Activated naive CD4-positive, alpha-beta T cell treated with anti-CD3 and anti-CD28 coated beads, Interleukin-2, amount 50 U/mL, for 24 hours (primary cell): ENCODE results near the gene STPG1.

Source experiments
- H3K27ac Mint-ChIP-seq: one replicate; pipeline ENCODE4 v1.8.0; 2021; ENCODE audit warnings: mild to moderate bottlenecking, mixed read lengths
- H3K27me3 Mint-ChIP-seq: one replicate; pipeline ENCODE4 v1.8.0; 2021; ENCODE audit warnings: mixed read lengths
- H3K36me3 Mint-ChIP-seq: one replicate; pipeline ENCODE4 v1.8.0; 2021; ENCODE audit warnings: mixed read lengths
- H3K4me1 Mint-ChIP-seq: one replicate; pipeline ENCODE4 v1.8.0; 2021; ENCODE audit warnings: mixed read lengths
- H3K4me3 Mint-ChIP-seq: one replicate; pipeline ENCODE4 v1.8.0; 2021; ENCODE audit warnings: mild to moderate bottlenecking, mixed read lengths
- H3K9me3 Mint-ChIP-seq: one replicate; pipeline ENCODE4 v1.8.0; 2021; ENCODE audit warnings: mixed read lengths

Gene STPG1

GRCh38 chr1:24315391-24315790 lies 98.2 kb downstream of the STPG1 start:
- H3K4me3 Mint-ChIP-seq: no peak overlapping the region
- peaks cover 20% of the 10 kb centered on the region for H3K27me3 Mint-ChIP-seq
- H3K9me3 Mint-ChIP-seq: no peaks in the 10 kb centered on the region
- H3K36me3 Mint-ChIP-seq: no peaks in the 10 kb centered on the region
- no peak overlapping the region for H3K27ac Mint-ChIP-seq
- peaks cover 19% of the 10 kb centered on the region for H3K4me1 Mint-ChIP-seq

- H3K36me3 Mint-ChIP-seq: no peaks in the 10 kb centered on the region
- H3K9me3 Mint-ChIP-seq: no peaks in the 10 kb centered on the region
- H3K27ac Mint-ChIP-seq: no peak overlapping the region
- peaks cover 3% of the 10 kb centered on the region for H3K27me3 Mint-ChIP-seq
- no peak overlapping the region for H3K4me3 Mint-ChIP-seq
- H3K4me1 Mint-ChIP-seq: no peaks in the 10 kb centered on the region
Measured at GRCh38 chr1:24311741-24312140, 101.8 kb downstream of the STPG1 start.

- Mint-ChIP-seq H3K4me1 (no peaks in the 10 kb centered on the region), H3K4me3 (no peak overlapping the region), H3K36me3 (no peaks in the 10 kb centered on the region), H3K27me3 (peaks cover 3% of the 10 kb centered on the region), H3K9me3 (no peaks in the 10 kb centered on the region), H3K27ac (no peak overlapping the region)
Measured at GRCh38 chr1:24311234-24311633, 102.3 kb downstream of the STPG1 start.

- Mint-ChIP-seq H3K27me3 (no peaks in the 10 kb centered on the region), H3K9me3 (no peaks in the 10 kb centered on the region), H3K36me3 (no peaks in the 10 kb centered on the region), H3K27ac (no peak overlapping the region), H3K4me3 (no peak overlapping the region), H3K4me1 (no peaks in the 10 kb centered on the region)
Measured at GRCh38 chr1:24309762-24310485, 103.7 kb downstream of the STPG1 start.

GRCh38 chr1:24308365-24309015 lies 105.1 kb downstream of the STPG1 start:
- Mint-ChIP-seq H3K36me3 (no peaks in the 10 kb centered on the region), H3K4me3 (no peak overlapping the region), H3K27ac (no peak overlapping the region), H3K27me3 (no peaks in the 10 kb centered on the region), H3K9me3 (no peaks in the 10 kb centered on the region), H3K4me1 (no peaks in the 10 kb centered on the region)
